Lower leg skin (tissue), 4 donors: ENCODE results near the gene PLAC8L1. TPM values are rescaled to one million over a fixed set of nuclear protein-coding genes. Genes with fewer than 3 reads are reported as not detected.
"Not testable (repeated sequence)": the region's sequence is repeated elsewhere in the genome, so short reads cannot be mapped to it uniquely, and the experiment has no call there.

Experiments
- DNase-seq, 2 donors: peaks; one replicate each; pipeline ENCODE4 v3.0.0-alpha.2; 2019; ENCODE audit warnings: low spot score in 2 of 2
- H3K4me3 ChIP-seq: fragments of 200-600 bp; sonication (generic); 2 replicates; pipeline ENCODE4 v1.5.1; 2017; ENCODE audit warnings: mild to moderate bottlenecking, low read depth; ENCODE audit not compliant: poor library complexity, severe bottlenecking
- POLR2A ChIP-seq, 2 donors: fragments of 450-650 bp; IDR thresholded peaks; one replicate each; pipeline ENCODE4 v1.6.1; 2016 to 2017; ENCODE audit warnings: antibody characterized with exemption in 2 of 2, mild to moderate bottlenecking in 1 of 2, moderate library complexity in 1 of 2
- WGBS, 2 donors: methylation state at CpG; one replicate each; pipeline ENCODE4 v1.1.5; 2018; 5-methylcytosine and 5-hydroxymethylcytosine counted together
- intact Hi-C: fragments of 100-400 bp; cut with DNase I; formaldehyde crosslinking; loops from one replicate; pipeline ENCODE4 v1.15.0; 2023; ENCODE audit warnings: low total_unique reads
- total RNA-seq, 4 donors: library from RNA; depleted of rRNA; stranded (reverse); fragments of >200 nt; gene quantifications; one replicate each; pipeline ENCODE4 v1.1.0, GENCODE V29; 2016
- TF ChIP-seq, protein P1 (sequence below), 3 donors: fragments of 450-650 bp; IDR thresholded peaks; one replicate each; pipeline ENCODE4 v1.5.1; 2016; ENCODE audit warnings: antibody characterized with exemption in 3 of 3, mild to moderate bottlenecking in 3 of 3, moderate library complexity in 2 of 3

Gene PLAC8L1
- total RNA-seq: not detected

- no peak within 1 kb of the TSS for H3K4me3 ChIP-seq
- TF ChIP-seq, protein P1, sequence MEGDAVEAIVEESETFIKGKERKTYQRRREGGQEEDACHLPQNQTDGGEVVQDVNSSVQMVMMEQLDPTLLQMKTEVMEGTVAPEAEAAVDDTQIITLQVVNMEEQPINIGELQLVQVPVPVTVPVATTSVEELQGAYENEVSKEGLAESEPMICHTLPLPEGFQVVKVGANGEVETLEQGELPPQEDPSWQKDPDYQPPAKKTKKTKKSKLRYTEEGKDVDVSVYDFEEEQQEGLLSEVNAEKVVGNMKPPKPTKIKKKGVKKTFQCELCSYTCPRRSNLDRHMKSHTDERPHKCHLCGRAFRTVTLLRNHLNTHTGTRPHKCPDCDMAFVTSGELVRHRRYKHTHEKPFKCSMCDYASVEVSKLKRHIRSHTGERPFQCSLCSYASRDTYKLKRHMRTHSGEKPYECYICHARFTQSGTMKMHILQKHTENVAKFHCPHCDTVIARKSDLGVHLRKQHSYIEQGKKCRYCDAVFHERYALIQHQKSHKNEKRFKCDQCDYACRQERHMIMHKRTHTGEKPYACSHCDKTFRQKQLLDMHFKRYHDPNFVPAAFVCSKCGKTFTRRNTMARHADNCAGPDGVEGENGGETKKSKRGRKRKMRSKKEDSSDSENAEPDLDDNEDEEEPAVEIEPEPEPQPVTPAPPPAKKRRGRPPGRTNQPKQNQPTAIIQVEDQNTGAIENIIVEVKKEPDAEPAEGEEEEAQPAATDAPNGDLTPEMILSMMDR (IDR thresholded peaks at IDR 0.05): no peak
- no peak for TF ChIP-seq POLR2A (IDR thresholded peaks at IDR 0.05)
- no peak for DNase-seq
- WGBS, 2 donors: 90 to 93% methylated on average over 2 of the region's 2 CpGs
- intact Hi-C loops: no loop called here
These were observed at the start of gene PLAC8L1 for GRCh38 chr5:146105477-146105876. Gene PLAC8L1 (minus strand): TSS chr5:146105577. CDS start chr5:146104311, 1,266 bp downstream.

DNA sequence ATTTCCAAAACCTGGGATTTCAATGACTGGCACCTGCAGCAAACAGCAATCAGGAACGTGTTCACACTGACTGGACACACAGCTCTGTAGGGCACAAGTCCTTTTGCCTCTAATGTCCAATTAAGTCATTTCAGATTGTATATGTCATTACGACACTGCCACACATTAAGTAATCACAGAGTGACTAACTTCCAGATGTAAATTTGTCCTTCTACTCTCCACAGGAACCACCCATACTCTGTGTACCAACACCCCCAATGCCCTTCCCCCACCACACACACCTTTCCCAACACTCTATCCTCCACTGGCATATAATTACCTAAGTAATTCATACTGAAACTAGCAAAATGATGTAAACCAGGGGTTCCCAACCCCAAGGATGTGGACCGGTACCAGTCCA lies 46.6 kb upstream of the PLAC8L1 start:
- H3K4me3 ChIP-seq: no peak overlapping the region
- DNase-seq: no peak
- TF ChIP-seq, protein P1 (IDR thresholded peaks at IDR 0.05): no peak
- TF ChIP-seq POLR2A (IDR thresholded peaks at IDR 0.05): no peak
- WGBS, 2 donors: 47 to 58% methylated on average over 3 of the region's 3 CpGs
- intact Hi-C loops: no loop called here

DNA sequence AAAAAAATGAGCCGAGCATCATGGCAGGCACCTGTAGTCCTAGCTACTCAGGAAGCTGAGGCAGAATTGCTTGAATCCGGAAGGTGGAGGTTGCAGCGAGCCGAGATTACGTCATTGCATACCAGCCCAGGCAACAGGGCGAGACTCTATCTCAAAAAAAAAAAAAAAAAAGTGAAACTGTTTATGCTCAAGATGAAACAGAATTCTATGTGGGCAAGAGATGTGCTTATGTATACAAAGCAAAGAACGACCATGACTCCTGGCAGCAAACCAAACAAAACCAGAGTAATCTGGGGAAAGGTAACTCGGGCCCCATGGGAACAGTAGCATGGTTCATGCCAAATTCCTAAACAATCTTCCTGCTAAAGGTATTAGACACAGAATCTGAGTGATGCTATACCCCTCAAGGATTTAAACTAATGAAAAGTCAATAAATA lies 32.6 kb upstream of the PLAC8L1 start:
- intact Hi-C loops: no loop called here
- TF ChIP-seq, protein P1 (IDR thresholded peaks at IDR 0.05): no peak
- TF ChIP-seq POLR2A (IDR thresholded peaks at IDR 0.05): no peak
- 75 to 78% methylated on average over 8 of the region's 8 CpGs for WGBS, 2 donors
- H3K4me3 ChIP-seq: no peak overlapping the region
- DNase-seq: no peak

- H3K4me3 ChIP-seq: no peak overlapping the region
- 60 to 68% methylated on average over 3 of the region's 3 CpGs for WGBS, 2 donors
- DNase-seq: no peak
- intact Hi-C loops: no loop called here
- no peak for TF ChIP-seq POLR2A (IDR thresholded peaks at IDR 0.05)
- TF ChIP-seq, protein P1 (IDR thresholded peaks at IDR 0.05): no peak
These were observed 25.2 kb upstream of the PLAC8L1 start for GRCh38 chr5:146130440-146131045.

GRCh38 chr5:146126068-146126467 lies 20.7 kb upstream of the PLAC8L1 start:
- intact Hi-C loops: no loop called here
- no peak for DNase-seq
- H3K4me3 ChIP-seq: no peak overlapping the region
- TF ChIP-seq, protein P1 (IDR thresholded peaks at IDR 0.05): no peak
- TF ChIP-seq POLR2A (IDR thresholded peaks at IDR 0.05): no peak

DNA sequence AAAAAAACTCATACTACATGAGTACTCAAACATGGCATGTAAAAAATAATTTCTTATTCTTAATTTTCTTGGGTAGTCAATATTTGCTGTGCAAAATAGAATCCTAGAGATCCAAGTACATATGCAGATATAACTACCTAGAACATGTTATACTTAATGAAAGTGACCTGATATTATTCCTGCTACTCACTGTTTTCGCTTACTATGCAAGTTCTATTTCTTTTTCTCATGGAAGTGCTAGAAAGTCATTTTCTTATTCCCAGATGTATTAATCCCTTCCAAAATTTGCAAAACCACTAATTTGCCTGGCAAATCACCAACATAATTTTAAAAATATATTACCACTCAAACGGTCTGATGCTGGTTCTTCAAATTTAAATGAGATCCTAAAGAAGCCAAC lies 19.2 kb upstream of the PLAC8L1 start:
- no peak overlapping the region for H3K4me3 ChIP-seq
- intact Hi-C loops: no loop called here
- TF ChIP-seq, protein P1 (IDR thresholded peaks at IDR 0.05): no peak
- no peak for TF ChIP-seq POLR2A (IDR thresholded peaks at IDR 0.05)
- no peak for DNase-seq
- 63 to 66% methylated on average over 2 of the region's 2 CpGs for WGBS, 2 donors

DNA sequence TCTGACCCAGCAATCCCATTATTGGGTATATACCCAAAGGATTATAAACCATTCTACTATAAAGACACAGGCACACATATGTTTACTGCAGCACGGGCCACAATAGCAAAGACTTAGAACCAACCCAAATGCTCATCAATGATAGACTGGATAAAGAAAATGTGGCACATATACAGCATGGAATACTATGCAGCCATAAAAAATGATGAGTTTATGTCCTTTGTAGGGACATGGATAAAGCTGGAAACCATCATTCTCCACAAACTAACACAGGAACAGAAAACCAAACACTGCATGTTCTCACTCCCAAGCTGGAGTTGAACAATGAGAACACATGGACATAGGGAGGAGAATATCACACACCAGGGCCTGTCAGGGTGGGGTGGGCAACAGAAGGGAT lies 16.1 kb upstream of the PLAC8L1 start:
- 96 to 100% methylated on average over 1 of the region's 1 CpG for WGBS, 2 donors
- DNase-seq, H3K4me3 ChIP-seq, intact Hi-C loops: not testable (repeated sequence)
